Keratinocyte (primary cell): Measurements from ENCODE around the gene LIPN. TPM values are rescaled to one million over a fixed set of nuclear protein-coding genes. Genes with fewer than 3 reads are reported as not detected.

Experiments used
- DNase-seq: peaks from one replicate; pipeline ENCODE4 v3.0.0-alpha.2; 2011; ENCODE audit warnings: low read depth, missing footprints, low spot score
- FAIRE-seq: peaks from 2 replicates; lab custom pipeline; 2011; peaks lifted over from hg19 to GRCh38; lab: Jason Lieb, UNC
- H2AFZ ChIP-seq: 2 replicates; pipeline ENCODE4 v1.6.0; 2012; ENCODE audit warnings: low read length, control low read depth, inconsistent platforms; ENCODE audit not compliant: control insufficient read depth
- H3K27ac ChIP-seq: 2 replicates; pipeline ENCODE4 v1.5.1; 2011; ENCODE audit warnings: low read length; ENCODE audit not compliant: control insufficient read depth, insufficient read depth
- H3K27me3 ChIP-seq: 3 replicates; pipeline ENCODE4 v1.6.0; 2011; ENCODE audit warnings: low read length; ENCODE audit not compliant: control insufficient read depth, insufficient read depth; ENCODE audit errors: extremely low read depth
- H3K36me3 ChIP-seq, 2 experiments: 2 replicates in 1 of 2; 3 replicates in 1 of 2; pipeline ENCODE4 v1.5.1; 2011; ENCODE audit warnings: low read length in 2 of 2, mild to moderate bottlenecking in 1 of 2; ENCODE audit not compliant: control insufficient read depth in 2 of 2, insufficient read depth in 2 of 2; ENCODE audit errors: extremely low read depth in 1 of 2
- H3K4me1 ChIP-seq: 3 replicates; pipeline ENCODE4 v1.5.1; 2011; ENCODE audit warnings: low read length; ENCODE audit not compliant: control insufficient read depth, insufficient read depth; ENCODE audit errors: extremely low read depth
- H3K4me2 ChIP-seq: 3 replicates; pipeline ENCODE4 v1.6.0; 2011; ENCODE audit warnings: low read depth, low read length; ENCODE audit not compliant: control insufficient read depth, insufficient read depth; ENCODE audit errors: extremely low read depth
- H3K4me3 ChIP-seq, 3 experiments: fragments of 200-600 bp in 1 of 3; sonication (generic) in 1 of 3; 2 replicates in 2 of 3; 3 replicates in 1 of 3; pipeline ENCODE4 v1.5.1; 2011 to 2016; ENCODE audit warnings: low read length in 3 of 3, mild to moderate bottlenecking in 3 of 3, control low read depth in 2 of 3, inconsistent platforms in 1 of 3, low read depth in 1 of 3, mixed read lengths in 1 of 3, mixed run types in 1 of 3, moderate library complexity in 1 of 3; ENCODE audit not compliant: control insufficient read depth in 2 of 3, insufficient read depth in 2 of 3; ENCODE audit errors: extremely low read depth in 1 of 3
- H3K79me2 ChIP-seq: 2 replicates; pipeline ENCODE4 v1.6.0; 2012; ENCODE audit warnings: low read length; ENCODE audit not compliant: control insufficient read depth, insufficient read depth
- H3K9ac ChIP-seq: 3 replicates; pipeline ENCODE4 v1.6.0; 2011; ENCODE audit warnings: low read length; ENCODE audit not compliant: control insufficient read depth, insufficient read depth; ENCODE audit errors: extremely low read depth
- H3K9me1 ChIP-seq: 3 replicates; pipeline ENCODE4 v1.6.0; 2011; ENCODE audit warnings: low read length; ENCODE audit not compliant: control insufficient read depth, insufficient read depth; ENCODE audit errors: extremely low read depth
- H3K9me3 ChIP-seq: 2 replicates; pipeline ENCODE4 v1.5.1; 2012; ENCODE audit warnings: low read depth, low read length; ENCODE audit not compliant: control insufficient read depth
- H4K20me1 ChIP-seq: 3 replicates; pipeline ENCODE4 v1.6.0; 2011; ENCODE audit warnings: low read length; ENCODE audit not compliant: control insufficient read depth, insufficient read depth; ENCODE audit errors: extremely low read depth
- EZH2 ChIP-seq: IDR thresholded peaks from one replicate; pipeline ENCODE4 v1.6.1; 2012; ENCODE audit warnings: inconsistent platforms, mild to moderate bottlenecking, low read length, moderate library complexity
- dilution Hi-C: fragments of 300-500 bp; cut with MboI; formaldehyde crosslinking; loops from one replicate; pipeline ENCODE4 v1.7.0; 2020; ENCODE audit warnings: low sequenced_read_pairs; ENCODE audit not compliant: extremely low pct_ligation_motif_present
- polyA plus RNA-seq, 5 experiments: library from polyadenylated mRNA; depleted of rRNA in 3 of 5; stranded (reverse) in 3 of 5; stranded (forward) in 1 of 5; unstranded in 1 of 5; fragments of >200 nt; gene quantifications; 1 replicate in 1 of 5; 2 replicates in 3 of 5; 3 replicates in 1 of 5; pipeline versions ENCODE4 v1.2.1 to v1.2.3, GENCODE V29; 2011 to 2012; ENCODE audit warnings: missing spikeins in 2 of 5, low read depth in 1 of 5, low replicate concordance in 1 of 5
- TF ChIP-seq, protein P1 (sequence below), 3 experiments: IDR thresholded peaks in 1 of 3; conservative IDR thresholded peaks in 1 of 3; optimal IDR thresholded peaks in 1 of 3; 2 replicates in 2 of 3; 3 replicates in 1 of 3; pipeline versions ENCODE3 to v1.5.1; 2011; ENCODE audit warnings: low read length in 3 of 3, mild to moderate bottlenecking in 3 of 3, moderate library complexity in 2 of 3, control low read depth in 1 of 3, inconsistent platforms in 1 of 3; ENCODE audit not compliant: insufficient read depth in 2 of 3; ENCODE audit errors: extremely low read depth in 1 of 3

The LIPN gene
- polyA plus RNA-seq, 1 donor (not counting 4 experiments of a cell fraction or from before 2014, with no cell fraction given): 0.20 TPM

- Histone ChIP-seq H3K36me3 (no peaks in the 10 kb centered on the region), H3K27ac (no peak overlapping the region), H3K4me3 (no peak overlapping the region), H3K4me2 (no peak overlapping the region), H4K20me1 (no peaks in the 10 kb centered on the region), H3K27me3 (no peaks in the 10 kb centered on the region), H3K9me1 (no peaks in the 10 kb centered on the region), H3K9me3 (no peaks in the 10 kb centered on the region), H2AFZ (no peak overlapping the region), H3K79me2 (no peaks in the 10 kb centered on the region), H3K4me1 (peaks cover 14% of the 10 kb centered on the region), H3K9ac (no peak overlapping the region)
- no peak for TF ChIP-seq EZH2
- TF ChIP-seq, protein P1, sequence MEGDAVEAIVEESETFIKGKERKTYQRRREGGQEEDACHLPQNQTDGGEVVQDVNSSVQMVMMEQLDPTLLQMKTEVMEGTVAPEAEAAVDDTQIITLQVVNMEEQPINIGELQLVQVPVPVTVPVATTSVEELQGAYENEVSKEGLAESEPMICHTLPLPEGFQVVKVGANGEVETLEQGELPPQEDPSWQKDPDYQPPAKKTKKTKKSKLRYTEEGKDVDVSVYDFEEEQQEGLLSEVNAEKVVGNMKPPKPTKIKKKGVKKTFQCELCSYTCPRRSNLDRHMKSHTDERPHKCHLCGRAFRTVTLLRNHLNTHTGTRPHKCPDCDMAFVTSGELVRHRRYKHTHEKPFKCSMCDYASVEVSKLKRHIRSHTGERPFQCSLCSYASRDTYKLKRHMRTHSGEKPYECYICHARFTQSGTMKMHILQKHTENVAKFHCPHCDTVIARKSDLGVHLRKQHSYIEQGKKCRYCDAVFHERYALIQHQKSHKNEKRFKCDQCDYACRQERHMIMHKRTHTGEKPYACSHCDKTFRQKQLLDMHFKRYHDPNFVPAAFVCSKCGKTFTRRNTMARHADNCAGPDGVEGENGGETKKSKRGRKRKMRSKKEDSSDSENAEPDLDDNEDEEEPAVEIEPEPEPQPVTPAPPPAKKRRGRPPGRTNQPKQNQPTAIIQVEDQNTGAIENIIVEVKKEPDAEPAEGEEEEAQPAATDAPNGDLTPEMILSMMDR (optimal IDR thresholded peaks at IDR 0.05 in 1 of 3, IDR thresholded peaks at IDR 0.05 in 1 of 3, conservative IDR thresholded peaks at IDR 0.05 in 1 of 3; ENCODE audit: extremely low read depth in 1 of 3, insufficient read depth in 2 of 3, low read length in 3 of 3): no peak
- FAIRE-seq (no peak), DNase-seq (no peak)
- dilution Hi-C loops: no loop called here
Measured at GRCh38 chr10:88805361-88805760, 45.5 kb downstream of the LIPN start.

DNA sequence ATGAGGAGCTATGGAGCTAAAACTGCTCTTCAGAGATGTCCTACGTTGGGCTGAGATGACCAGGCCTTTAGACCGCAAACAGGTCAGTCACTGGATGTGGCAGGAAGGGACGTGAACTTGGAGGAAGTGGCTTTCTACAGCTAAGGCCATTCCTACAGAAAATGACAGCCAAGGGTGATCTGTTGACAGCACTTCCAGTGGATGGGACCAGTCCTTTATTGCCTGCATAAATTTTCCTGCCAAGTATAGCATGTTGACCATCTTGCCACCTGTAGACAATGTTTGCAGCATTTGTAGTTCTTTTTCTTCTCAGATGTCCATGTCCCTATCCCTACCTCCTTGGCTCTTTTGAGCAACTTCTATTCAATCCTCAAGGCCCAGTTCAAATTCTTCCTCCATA, 46.1 kb downstream of the LIPN start:
- Histone ChIP-seq H2AFZ (no peak overlapping the region), H3K9me3 (no peaks in the 10 kb centered on the region), H3K27ac (no peak overlapping the region), H3K9ac (no peak overlapping the region), H3K4me2 (no peak overlapping the region), H3K79me2 (no peaks in the 10 kb centered on the region), H3K36me3 (no peaks in the 10 kb centered on the region), H3K4me3 (no peak overlapping the region), H3K9me1 (no peaks in the 10 kb centered on the region), H3K4me1 (peaks cover 20% of the 10 kb centered on the region), H4K20me1 (no peaks in the 10 kb centered on the region), H3K27me3 (no peaks in the 10 kb centered on the region)
- DNase-seq (no peak), FAIRE-seq (no peak)
- TF ChIP-seq, protein P1 (optimal IDR thresholded peaks at IDR 0.05 in 1 of 3, IDR thresholded peaks at IDR 0.05 in 1 of 3, conservative IDR thresholded peaks at IDR 0.05 in 1 of 3; ENCODE audit: extremely low read depth in 1 of 3, insufficient read depth in 2 of 3, low read length in 3 of 3): no peak
- no peak for TF ChIP-seq EZH2
- dilution Hi-C loops: no loop called here
